Panc1 (cell line): ENCODE results near the gene APOF.

Source experiments
- POLR2AphosphoS5 ChIP-seq: IDR thresholded peaks from 2 replicates; pipeline ENCODE4 v1.6.1; 2012; ENCODE audit warnings: mild to moderate bottlenecking, low read depth, low read length, moderate library complexity
- TF ChIP-seq, protein P1 (sequence below): fragments of 450-650 bp; IDR thresholded peaks from 2 replicates; pipeline ENCODE4 v1.5.1; 2017; ENCODE audit warnings: mild to moderate bottlenecking

DNA sequence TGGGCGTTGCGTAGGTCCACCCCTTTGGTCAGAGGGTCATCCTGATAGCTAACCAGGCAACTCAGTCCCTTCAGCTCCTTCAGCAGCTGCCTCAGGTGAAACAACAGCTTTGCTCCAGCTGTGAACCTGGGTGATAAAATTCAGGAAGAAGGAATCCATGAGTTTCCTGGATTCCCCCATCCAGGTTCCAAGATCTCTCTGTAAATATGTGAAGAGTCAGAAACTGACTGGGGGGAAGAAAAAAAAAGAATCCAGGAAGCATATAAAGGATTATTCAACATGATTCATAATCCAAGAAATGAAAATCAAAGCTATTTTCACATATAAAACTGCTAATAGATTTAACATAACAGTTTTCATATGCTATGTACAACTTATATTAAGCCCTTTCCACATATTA lies 11.3 kb downstream of the APOF start:
- TF ChIP-seq POLR2AphosphoS5 = no peak
- TF ChIP-seq, protein P1, sequence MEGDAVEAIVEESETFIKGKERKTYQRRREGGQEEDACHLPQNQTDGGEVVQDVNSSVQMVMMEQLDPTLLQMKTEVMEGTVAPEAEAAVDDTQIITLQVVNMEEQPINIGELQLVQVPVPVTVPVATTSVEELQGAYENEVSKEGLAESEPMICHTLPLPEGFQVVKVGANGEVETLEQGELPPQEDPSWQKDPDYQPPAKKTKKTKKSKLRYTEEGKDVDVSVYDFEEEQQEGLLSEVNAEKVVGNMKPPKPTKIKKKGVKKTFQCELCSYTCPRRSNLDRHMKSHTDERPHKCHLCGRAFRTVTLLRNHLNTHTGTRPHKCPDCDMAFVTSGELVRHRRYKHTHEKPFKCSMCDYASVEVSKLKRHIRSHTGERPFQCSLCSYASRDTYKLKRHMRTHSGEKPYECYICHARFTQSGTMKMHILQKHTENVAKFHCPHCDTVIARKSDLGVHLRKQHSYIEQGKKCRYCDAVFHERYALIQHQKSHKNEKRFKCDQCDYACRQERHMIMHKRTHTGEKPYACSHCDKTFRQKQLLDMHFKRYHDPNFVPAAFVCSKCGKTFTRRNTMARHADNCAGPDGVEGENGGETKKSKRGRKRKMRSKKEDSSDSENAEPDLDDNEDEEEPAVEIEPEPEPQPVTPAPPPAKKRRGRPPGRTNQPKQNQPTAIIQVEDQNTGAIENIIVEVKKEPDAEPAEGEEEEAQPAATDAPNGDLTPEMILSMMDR = no peak
